Fibroblast of skin of abdomen (primary cell): ENCODE measurements around the gene RAVER1.
A peak's percentile ranks its signal among the peaks of the same experiment; 100 is the strongest.
"Not testable (repeated sequence)": the region's sequence is repeated elsewhere in the genome, so short reads cannot be mapped to it uniquely, and the experiment has no call there.

ENCODE experiments used
- DNase-seq: peaks from one replicate; pipeline ENCODE4 v3.0.0-alpha.2; 2013

Gene RAVER1

GRCh38 chr19:10289836-10290356 lies 43.4 kb downstream of the RAVER1 start, which contains the start of gene ICAM5:
Gene ICAM5 (plus strand): TSS chr19:10289952. CDS start chr19:10290044, 92 bp downstream.
- no peak for DNase-seq

- peak; percentile 46 for DNase-seq
These were observed 44.0 kb downstream of the RAVER1 start for GRCh38 chr19:10289167-10289835.

GRCh38 chr19:10288662-10289166 lies 44.6 kb downstream of the RAVER1 start:
- peak; percentile 40 for DNase-seq

- no peak for DNase-seq
These were observed 46.3 kb downstream of the RAVER1 start, which contains the start of gene ICAM4 for GRCh38 chr19:10286803-10287737. Gene ICAM4 (plus strand): TSS chr19:10286955. CDS start chr19:10287013, 58 bp downstream.

GRCh38 chr19:10285393-10285792 lies 47.9 kb downstream of the RAVER1 start:
- no peak for DNase-seq

GRCh38 chr19:10284960-10285278 lies 48.4 kb downstream of the RAVER1 start:
- no peak for DNase-seq

- DNase-seq: no peak
These were observed 49.0 kb downstream of the RAVER1 start for GRCh38 chr19:10284065-10284959.

- no peak for DNase-seq
These were observed 49.8 kb downstream of the RAVER1 start for GRCh38 chr19:10283301-10284064.

- DNase-seq: not testable (repeated sequence)
These were observed 51.3 kb downstream of the RAVER1 start for GRCh38 chr19:10282043-10282442.

GRCh38 chr19:10279737-10280442 lies 53.4 kb downstream of the RAVER1 start:
- DNase-seq: no peak

- DNase-seq: no peak
These were observed 54.4 kb downstream of the RAVER1 start for GRCh38 chr19:10278935-10279334.

GRCh38 chr19:10277795-10278589 lies 55.3 kb downstream of the RAVER1 start:
- DNase-seq: no peak

- no peak for DNase-seq
These were observed 58.7 kb downstream of the RAVER1 start for GRCh38 chr19:10274589-10274988.

- DNase-seq: no peak
These were observed 61.7 kb downstream of the RAVER1 start for GRCh38 chr19:10271543-10272086.

- peak; percentile 53 for DNase-seq
These were observed 62.5 kb downstream of the RAVER1 start, which contains the start of gene ICAM1 for GRCh38 chr19:10270616-10271394. Gene ICAM1 (plus strand): TSS chr19:10271120. CDS start chr19:10271160, 40 bp downstream.

GRCh38 chr19:10270180-10270615 lies 63.1 kb downstream of the RAVER1 start:
- DNase-seq: no peak

- peak; percentile 65 for DNase-seq
These were observed 63.8 kb downstream of the RAVER1 start for GRCh38 chr19:10269333-10270179.
